Renal cortical epithelial cell (primary cell): ENCODE results near the gene DNAAF5. TPM values are rescaled to one million over a fixed set of nuclear protein-coding genes. Genes with fewer than 3 reads are reported as not detected.

Source experiments
- DNase-seq: peaks from one replicate; pipeline ENCODE4 v3.0.0-alpha.2; 2011; ENCODE audit warnings: low read depth
- total RNA-seq: library from RNA; depleted of rRNA; stranded (reverse); fragments of >200 nt; gene quantifications from 2 replicates; pipeline ENCODE4 v1.2.3, GENCODE V29; 2014

The DNAAF5 gene
- total RNA-seq, 1 donor from 2014 or later, result 57.3 TPM

DNA sequence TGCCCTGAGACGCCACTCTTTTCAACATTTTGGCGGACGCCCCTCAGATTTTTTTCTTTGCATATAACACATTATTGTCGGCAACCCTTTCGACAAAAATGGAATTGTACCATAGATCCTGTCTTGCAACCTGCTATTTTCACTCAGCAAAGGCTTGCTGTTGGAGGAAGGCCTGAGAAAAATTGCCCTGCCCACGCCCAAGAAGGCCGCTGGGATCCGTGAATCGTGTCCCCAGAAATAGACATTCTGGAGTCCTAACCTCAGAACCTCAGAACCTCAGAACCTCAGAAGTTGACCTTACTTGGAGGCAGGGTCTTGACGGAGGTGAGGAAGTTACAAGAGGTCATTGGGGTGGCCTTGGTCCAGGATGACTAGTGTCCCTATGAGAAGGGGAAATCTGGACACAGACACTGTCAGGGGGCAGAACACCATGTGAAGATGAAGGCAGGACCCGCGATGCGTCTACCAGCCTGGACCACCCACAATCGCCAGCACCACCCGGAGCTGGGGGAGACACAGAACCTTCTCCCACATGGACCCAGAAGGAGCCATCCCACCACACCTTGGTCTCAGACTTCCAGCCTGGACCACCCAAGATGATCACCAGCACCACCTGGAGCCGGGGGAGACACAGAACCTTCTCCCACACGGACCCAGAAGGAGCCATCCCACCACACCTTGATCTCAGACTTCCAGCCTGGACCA lies 19.1 kb upstream of the DNAAF5 start:
- no peak for DNase-seq

DNA sequence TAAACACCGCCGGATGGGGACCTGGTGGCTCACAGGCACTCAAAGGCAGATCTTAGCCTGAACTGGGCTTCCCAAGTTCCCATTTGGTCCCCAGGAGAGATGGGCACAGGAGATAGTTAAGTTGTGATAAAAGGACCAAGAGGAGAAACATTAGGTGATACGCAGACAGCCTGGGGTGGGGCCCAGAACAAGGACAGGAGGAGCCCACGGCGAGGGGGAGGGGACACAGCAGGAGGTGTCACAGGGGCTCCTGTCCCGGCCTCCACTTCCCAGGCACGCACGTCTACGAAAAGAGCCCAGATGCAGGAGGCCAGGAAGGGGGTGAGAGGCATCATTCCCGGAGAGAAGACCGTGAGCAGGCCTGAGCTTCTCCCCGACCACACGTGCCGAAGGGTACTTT lies 16.3 kb upstream of the DNAAF5 start:
- no peak for DNase-seq

DNA sequence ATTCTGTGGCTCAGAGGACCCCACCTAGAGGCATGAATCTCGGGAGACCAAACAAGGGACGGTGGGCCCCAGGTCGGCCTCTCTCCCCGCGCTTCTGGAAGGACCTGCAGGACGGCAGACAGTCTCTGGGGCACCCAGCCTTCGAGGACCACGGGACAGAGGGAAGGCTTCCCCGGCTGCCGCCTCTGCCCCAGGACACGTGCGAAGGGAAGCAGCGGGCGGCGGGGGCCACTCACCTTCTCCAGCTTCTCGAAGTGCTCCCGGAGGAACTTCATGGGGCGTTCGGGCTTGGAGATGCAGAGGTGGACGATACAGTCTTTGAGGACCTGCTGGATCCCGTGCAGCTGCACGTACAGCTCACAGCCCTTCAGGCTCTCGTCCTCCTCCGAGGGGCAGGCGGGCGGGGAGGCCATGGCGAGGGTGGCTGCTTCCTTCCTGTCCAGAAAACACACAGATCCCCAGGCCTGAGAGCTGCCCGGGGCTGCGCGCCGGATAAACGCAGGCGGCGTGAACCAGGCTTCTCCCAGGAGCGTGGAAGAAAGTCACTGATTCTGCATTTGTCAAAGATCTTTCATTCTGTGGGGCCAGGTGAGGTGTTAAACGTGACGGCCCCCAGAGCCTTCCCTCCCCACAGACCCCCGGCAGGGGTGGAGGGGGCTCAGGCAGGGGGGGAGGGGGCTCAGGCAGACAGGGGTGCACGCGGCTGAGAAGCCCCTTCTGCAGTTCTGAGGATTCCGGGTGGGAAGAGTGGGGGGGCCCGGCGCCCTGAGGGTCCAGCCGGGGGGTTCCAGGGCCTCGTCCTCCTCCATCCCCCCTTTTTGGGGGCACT lies 15.2 kb upstream of the DNAAF5 start:
- DNase-seq, result no peak

DNA sequence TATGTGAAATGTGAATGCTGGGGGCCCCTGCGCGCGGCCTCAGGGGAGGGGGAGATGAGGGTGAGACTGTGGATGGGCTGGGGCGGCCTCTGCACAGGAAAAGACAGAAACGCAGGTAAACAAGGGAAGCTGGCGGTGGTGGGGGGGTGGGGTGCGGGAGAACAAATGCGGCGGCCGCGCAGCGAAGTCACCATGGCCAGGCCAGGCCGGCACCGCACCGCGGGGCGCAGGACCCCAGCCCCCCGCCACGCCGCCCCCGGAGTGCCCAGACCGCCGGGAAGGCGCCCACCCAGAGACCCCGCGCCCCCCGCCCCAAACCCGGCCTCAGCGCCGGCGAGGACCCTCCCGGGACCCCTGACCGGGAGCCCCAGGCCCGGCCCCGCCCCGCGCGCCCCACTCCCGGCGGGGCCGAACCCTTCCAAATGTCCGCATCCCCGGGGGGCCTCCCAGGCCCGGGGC lies 14.5 kb upstream of the DNAAF5 start:
- DNase-seq, result no peak

DNA sequence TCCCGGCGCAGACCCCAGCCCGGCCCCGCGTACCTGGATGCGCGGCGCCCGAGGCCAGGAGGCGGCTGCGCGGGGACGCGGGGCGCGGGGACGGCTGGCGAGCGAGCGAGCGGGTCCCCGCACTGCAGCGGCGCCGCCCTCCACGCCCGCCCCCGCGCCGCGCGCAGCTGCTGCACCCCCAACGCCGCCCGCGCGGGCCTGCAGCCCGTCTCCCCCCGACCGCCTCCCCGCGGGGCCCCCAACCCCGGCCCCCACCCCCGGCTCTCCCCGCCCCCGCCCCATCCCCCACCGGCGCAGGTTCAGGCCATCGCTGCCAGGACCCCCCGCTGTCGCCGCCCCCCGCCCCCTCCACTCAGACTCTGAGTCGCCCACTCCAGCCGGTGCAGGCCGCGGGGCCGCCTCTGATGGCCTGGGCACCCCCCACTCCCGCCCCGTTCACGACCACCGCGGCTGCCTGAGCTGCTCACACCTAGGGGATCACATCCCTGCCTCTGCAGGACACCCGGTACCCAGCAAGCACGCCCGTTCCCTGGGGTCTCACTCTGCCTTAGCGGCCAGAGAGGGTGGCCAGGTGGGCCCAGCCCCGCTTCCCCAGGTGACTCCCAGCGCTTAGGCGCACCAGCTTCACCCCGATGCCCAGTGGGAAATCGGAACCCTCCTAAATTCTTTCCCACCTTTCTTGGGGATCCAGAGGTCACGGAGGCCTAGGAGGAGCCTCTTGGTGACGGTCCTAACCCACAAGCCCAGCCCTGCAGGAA lies 13.9 kb upstream of the DNAAF5 start:
- DNase-seq, result no peak

DNA sequence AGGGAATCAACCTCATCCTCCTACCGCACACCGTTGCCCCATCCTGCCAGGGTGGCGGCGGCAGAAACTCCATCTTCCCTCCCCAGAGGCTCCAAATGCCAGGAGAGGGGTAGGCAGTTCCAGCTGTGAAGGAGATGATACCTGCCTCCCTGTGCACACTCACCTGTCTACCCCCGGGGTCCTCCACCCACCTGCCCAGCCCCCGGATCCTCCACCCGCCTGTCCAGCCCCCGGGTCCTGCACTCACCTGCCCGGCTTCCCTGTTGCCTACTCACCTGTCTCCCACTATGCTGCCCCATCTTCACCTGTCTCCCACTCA lies 13.4 kb upstream of the DNAAF5 start:
- no peak for DNase-seq

DNA sequence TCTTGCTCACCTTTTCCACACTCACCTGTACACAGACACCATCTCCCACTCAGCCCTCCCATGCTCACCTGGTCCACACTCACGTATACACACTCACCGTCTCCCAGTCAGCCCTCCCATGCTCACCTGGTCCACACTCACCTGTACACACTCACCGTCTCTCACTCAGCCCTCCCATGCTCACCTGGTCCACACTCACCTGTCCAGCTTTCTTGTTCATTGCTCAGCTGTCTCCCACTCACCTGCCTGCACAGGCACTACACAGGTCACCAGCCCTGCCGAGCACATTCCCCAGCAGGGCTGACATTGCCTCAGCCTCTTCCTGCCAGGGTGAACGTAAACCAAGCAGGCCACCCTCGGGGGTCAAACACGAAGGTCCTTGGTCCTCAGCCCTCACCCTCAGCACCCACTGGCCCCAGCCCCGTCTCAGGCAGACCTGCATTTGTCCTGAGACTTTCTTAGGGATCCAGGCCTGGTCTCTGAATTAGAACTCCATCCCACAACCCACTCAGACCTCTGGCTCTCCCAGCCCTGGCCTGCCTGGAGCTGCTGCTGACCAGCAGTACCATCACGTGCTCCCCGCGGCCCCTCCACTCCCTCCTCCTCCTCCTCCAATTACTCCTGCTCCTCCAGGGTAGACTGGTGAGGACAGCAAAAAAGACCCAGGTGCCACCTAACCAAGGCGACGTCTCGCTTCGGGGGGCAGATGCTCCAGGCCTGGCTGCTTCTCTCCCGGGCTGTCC lies 12.8 kb upstream of the DNAAF5 start:
- DNase-seq, result no peak

DNA sequence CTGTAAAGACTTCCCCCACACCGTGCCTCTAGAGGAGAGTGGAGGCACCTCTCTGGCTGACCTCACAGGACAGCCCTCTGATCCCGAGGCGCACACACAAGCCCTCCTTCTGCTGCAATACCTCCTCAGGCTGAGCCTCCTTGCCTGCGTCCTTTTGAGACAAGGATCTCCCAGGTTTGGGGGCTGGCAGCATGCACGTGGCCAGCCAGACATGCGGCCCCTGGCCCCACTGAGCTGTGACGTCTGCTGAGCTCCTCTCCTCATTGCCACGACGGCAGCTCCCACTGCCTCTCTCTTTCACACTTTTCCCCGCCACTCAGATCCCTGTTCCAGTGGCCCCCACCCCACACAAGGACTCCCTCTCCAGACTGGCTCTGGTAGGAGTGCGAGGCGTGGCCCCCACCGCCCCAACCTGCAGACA lies 12.2 kb upstream of the DNAAF5 start:
- no peak for DNase-seq

DNA sequence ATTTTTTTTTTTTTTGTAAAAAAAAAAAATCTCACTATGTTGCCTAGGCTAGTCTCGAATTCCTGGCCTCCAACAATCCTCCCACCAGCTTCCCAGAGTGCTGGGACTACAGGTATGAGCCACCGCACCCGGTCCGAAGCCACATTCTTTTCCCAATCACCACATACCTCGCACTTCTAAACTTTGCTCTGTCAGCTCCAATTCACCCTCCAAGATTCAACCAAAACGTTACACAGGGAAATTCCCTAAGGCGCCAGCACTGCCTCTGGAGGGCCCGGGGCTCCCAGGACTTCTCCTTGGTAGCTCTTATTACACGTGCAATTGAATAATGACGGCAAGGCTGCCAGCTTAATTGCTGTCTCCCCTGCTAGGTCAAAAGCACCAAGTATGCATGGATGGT lies 10.3 kb upstream of the DNAAF5 start:
- no peak for DNase-seq

DNA sequence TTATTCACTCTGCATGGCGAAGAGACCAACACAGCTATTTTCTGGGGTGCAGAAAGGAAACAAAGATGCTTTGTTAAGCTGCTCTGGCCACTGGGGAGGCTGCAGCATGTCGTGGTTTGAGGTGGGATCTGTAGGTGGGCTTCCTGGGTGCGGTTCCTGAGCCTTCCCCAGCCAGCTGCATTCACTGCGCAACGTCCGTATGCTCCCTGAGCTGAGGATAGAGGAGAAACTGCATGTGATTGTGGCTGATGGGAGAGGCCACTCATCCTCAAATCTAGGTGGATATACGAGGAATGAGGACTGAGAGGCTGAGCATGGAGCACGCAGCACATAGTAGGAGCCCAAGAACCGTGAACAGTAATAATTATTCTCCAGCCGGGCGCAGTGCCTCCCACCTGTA lies 9.9 kb upstream of the DNAAF5 start:
- no peak for DNase-seq

DNA sequence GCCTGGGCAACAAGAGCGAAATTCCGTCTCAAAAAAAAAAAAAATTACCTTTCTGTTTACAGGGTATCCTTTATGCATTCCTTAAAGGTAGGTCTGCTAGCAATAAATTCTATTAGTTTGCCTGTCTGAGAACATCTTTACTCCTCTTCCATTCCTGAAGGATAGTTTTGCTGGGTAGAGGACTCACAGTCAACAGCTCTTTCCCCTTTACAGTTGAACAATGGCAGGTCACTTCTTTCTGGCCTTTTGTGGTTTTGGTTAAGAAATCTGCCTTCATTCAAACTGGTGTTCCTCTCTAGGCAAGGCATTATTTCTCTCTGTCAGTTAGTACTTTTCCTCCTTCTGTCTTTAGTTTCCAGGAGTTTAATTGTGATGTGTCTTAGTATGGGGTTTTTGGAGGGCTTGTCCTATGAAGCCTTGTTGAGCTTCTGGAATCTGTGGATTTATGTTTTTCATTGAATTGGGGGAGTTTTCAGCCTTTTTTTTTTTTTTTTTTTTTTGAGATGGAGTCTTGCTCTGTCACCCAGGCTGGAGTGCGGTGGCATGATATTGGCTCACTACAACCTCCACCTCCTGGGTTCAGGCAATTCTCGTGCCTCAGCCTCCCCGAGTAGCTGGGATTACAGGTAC lies 4.8 kb upstream of the DNAAF5 start:
- DNase-seq, result peak; percentile 43

DNA sequence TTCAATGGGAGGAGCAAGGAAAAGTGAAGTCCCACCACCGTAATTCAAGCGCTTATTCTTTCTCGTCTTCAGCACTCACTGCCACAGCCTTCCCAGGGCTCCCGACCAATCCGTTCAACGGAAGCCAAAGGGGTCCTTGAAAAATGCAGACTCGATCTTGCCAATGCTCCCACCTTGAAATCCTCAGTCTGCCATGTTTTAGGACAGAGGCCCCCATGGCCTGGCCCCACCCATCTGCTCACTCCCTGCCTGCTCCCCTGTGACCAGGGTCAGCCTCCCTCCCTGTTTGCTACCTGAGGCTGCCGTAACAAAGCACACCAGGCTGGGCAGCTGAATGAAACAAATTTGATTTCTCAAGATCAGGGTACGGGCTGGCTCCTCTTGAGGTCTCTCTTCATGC lies 3.0 kb upstream of the DNAAF5 start:
- no peak for DNase-seq

DNA sequence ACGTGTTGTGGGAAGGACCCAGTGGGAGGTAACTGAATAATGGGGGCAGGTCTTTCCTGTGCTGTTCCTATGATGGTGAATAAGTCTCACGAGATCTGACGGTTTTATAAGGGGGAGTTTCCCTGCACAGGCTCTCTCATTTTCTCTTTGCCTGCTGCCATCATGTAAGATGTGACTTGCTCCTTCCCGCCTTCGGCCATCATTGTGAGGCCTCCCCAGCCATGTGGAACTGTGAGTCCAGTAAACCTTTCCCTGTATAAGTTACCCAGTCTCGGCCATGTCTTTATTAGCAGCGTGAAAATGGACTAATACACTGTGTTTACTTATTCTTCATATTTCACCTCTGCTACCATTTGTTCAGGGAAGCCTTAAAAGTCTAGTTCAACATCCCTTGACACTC lies 2.2 kb upstream of the DNAAF5 start:
- DNase-seq, result no peak

DNA sequence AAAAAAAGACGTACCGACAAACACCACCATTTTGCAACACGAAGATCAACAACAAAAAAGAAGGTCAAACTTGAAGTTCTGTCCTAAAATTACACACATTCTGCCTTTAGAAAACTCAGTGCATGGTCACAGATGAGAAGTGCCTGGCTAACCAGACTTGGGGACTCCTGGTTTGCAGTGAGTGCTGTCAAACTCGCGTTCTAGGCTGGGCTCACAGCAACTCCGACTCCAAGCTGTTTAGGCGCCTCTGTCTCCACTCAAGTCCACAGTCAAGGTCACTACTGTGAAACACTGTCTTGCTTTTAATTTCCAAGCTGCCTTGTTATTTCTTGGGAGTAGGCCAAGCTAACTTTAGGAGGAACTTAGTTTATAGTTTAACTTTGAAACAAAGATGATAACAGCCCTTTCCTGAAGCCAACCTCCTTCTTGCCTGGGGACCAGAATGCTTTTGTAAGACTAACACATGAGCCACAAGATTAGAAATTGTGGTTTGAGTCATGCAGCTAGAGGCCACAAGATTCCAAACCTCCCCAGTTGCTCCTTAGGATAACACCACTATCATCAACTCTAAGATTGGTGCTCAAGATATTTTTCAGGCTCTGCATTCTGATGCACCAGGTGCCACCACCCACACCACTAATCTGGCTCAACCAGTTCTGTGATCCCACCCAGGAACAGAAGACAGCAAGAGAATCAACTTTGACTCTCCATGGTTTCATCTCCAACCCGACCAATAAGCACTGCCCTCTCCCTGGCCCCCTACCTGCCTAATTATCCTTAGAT lies 1.1 kb upstream of the DNAAF5 start:
- peak; percentile 86 for DNase-seq

DNA sequence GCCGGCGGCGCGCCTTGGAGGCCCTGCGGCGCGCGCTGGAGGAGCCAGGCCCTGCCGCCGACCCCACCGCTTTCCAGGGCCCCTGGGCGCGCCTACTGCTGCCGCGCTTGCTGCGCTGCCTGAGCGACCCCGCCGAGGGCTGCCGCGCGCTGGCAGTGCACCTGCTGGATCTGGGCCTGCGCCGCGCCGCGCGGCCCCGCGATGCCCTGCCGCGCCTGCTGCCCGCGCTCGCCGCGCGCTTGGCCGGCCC lies 280 bp downstream of the DNAAF5 start:
- DNase-seq, result no peak

DNA sequence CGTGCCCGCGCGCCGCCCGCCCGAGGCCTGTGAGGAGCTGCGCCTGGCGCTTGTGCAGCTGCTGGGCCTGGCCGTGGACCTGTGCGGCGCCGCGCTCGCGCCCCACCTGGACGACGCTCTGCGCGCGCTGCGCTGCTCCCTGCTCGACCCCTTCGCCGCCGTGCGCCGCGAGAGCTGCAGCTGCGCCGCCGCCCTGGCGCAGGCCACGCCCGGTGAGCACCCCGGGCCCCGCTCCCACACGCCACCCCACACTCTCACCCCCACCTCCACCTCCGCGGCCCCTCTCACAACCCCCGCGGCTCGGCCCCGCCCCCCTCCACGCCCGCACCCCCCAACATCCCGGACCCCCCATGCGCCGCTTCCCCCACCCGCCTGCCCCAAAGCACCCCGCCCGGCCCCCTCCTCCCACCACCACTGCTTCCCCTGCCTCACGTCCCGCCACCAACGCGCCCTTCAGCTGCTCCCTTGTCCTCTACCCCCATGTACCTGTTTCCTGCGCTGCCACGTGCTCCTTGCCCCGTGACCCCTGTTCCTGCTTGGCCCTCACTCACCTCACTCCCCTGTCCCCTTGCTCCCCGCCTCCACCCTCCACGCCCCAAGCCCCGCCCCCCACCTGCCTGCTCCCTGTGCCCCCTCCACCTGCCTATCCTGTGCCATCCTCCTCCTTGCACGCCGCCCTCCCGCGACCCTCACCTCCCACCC lies 756 bp downstream of the DNAAF5 start, which contains the start of gene PRKAR1B:
TSS of gene PRKAR1B (minus strand) at position 178 of the 702 bp plus-strand sequence. CDS start 15,776 bp downstream, outside the sequence.
- no peak for DNase-seq

DNA sequence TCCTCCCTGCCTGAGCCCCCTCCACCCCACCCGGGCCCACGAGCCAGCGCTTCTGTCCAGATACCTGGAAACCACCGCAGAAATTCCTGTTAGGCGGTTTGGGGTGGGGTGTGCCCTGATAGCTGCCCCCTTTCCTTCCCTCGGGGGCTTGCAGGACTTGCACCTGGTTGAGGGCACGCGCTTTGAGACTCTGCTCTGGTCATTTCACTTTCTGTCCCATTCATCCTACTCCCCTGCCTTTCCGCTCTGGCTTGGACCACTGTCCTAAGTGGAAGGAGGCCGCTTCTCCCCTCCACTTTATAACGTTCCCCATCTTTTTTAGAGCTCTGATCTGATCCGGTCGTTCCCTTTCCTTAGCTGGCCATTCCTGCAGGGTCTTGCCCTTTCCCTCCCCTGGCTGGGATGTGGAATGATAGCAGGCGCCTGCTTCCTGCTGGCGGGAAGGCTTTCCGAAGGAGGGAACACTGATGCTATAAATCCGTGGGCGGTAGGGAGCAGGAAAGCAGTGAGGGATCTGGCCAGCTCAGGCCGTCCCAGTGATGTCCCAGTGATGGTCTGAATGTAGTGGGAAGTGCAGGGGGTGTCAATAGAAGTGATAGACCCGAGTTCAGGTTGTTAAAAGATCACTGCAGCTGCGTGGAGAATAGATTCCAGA lies 1.4 kb downstream of the DNAAF5 start:
- DNase-seq, result no peak

DNA sequence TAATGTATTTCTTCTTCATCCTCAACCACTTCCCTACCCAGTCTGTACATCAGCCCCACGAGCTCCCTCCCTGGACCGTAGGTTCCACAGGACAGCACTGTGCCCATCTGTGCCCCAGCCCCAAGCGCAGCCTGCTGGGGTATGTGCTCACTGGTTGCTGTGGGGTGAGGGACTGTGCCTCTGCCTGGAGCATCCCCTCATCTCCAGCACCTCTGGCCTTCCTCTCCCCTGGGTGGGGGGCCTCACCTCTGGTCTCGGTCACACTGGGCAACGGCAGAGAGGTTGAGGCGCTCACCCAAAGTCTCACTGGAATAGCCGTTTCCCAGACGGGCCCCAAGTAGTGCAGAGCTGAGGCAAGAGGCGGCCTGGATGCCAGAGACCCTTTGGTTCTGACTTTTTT lies 2.1 kb downstream of the DNAAF5 start:
- no peak for DNase-seq

DNA sequence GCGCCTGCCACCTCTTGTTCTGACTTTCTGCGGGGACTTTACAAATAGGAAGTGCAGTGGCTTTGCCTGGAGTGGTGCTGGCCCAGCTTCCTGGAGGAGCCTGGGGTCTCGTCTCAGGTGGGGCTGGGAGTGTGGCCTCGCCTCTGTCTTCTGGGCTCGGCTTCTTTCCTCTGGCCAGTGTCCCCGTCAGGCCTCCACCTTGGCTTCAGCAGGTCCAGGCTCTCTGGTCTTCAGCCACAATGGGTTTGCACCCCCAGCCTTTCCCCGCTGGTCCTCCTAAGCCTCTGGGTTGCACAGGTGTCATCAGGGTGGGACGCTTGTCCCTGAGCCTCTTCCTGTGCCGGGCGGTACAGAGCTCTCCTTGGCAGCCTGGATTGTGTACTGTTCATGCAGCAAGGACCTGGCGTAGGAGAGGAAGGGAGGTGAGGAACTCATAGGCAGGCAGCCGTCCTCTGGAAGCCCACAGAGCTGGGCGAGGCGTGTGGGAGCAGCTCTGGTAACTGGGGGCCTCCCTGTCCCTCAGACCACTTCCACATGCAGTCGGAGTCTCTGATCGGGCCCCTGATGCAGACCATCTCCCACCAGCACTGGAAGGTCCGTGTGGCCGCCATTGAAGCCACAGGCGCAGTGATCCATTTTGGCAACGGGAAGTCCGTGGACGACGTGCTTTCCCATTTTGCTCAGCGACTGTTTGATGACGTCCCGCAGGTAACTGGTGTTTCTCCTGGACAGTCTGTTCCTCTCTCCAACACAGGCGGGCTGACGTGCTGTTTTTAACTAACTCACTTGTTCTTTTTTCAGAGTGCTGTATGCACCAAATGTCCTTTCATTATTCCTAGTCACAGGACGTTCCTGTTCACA lies 2.9 kb downstream of the DNAAF5 start:
- no peak for DNase-seq
